Esophagus squamous epithelium (tissue), 5 donors: ENCODE measurements around the gene TCF4. TPM values are rescaled to one million over a fixed set of nuclear protein-coding genes. Genes with fewer than 3 reads are reported as not detected.

Experiments used
- DNase-seq: peaks from one replicate; lab custom pipeline; 2025; lab: John Stamatoyannopoulos, UW
- H3K27ac ChIP-seq, 4 donors: fragments of 200-600 bp; sonication (generic); one replicate each; pipeline ENCODE4 v1.5.1; 2016 to 2019; ENCODE audit warnings: mild to moderate bottlenecking in 1 of 4
- H3K27me3 ChIP-seq, 4 donors: fragments of 200-600 bp; sonication (generic); 1 replicate in 3 of 4; 2 replicates in 1 of 4; pipeline versions ENCODE4 v1.5.1 to v1.6.0; 2017 to 2021; ENCODE audit warnings: antibody characterized with exemption in 1 of 4
- H3K36me3 ChIP-seq, 3 donors: fragments of 200-600 bp; sonication (generic); one replicate each; pipeline ENCODE4 v1.5.1; 2016 to 2019
- H3K4me1 ChIP-seq, 3 donors: fragments of 200-600 bp; sonication (generic); one replicate each; pipeline ENCODE4 v1.5.1; 2017 to 2019
- H3K4me3 ChIP-seq, 4 donors: fragments of 200-600 bp; sonication (generic); 1 replicate in 3 of 4; 2 replicates in 1 of 4; pipeline ENCODE4 v1.5.1; 2016 to 2019; ENCODE audit warnings: mild to moderate bottlenecking in 2 of 4, moderate library complexity in 1 of 4
- H3K9me3 ChIP-seq, 3 donors: fragments of 200-600 bp; sonication (generic); one replicate each; pipeline ENCODE4 v1.5.1; 2016 to 2019
- CTCF ChIP-seq, 6 experiments: fragments of 450-650 bp in 4 of 6; fragments of 200-600 bp in 2 of 6; sonication (generic) in 2 of 6; IDR thresholded peaks; one replicate each; pipeline ENCODE4 v1.5.1; 2016 to 2019; ENCODE audit warnings: antibody characterized with exemption in 6 of 6, mild to moderate bottlenecking in 4 of 6, moderate library complexity in 4 of 6
- POLR2A ChIP-seq, 4 donors: fragments of 450-650 bp; IDR thresholded peaks; one replicate each; pipeline ENCODE4 v1.6.1; 2017; ENCODE audit warnings: antibody characterized with exemption in 4 of 4, mild to moderate bottlenecking in 4 of 4, moderate library complexity in 3 of 4
- whole genome bisulfite sequencing, 2 donors: methylation state at CpG; one replicate each; pipeline ENCODE4 v1.1.5; 2018; 5-methylcytosine and 5-hydroxymethylcytosine counted together
- intact Hi-C: fragments of 100-400 bp; cut with DNase I; formaldehyde crosslinking; loops from one replicate; pipeline ENCODE4 v1.15.0; 2022
- total RNA-seq, 4 donors: library from RNA; depleted of rRNA; stranded (reverse); fragments of >200 nt; gene quantifications; one replicate each; pipeline ENCODE4 v1.1.0, GENCODE V29; 2016
- donor health status: DM: yes; HTN: yes; CAD: no.

The TCF4 gene
- total RNA-seq, 4 donors from 2014 or later: 19.0 to 79.7 (median 26.0) TPM

DNA sequence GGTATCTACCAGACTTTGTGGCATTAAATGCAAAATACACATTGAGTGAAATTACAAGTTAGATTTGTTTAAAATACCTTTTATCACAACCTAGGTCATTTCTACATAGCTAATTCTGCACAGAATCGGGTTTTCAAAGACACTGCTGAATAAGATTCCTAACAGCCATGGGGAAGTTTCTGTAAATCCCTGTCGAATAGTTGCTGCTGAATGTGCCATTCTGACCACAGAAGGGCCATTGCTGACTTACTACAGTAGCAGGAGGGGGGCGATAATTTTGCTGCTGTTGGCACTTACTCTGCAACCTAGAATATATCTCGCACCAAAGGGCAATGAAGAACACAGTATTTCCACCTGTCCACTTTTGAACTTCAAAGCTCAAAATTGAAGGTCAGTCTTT is 232.8 kb downstream of the TCF4 start:
- 68 to 77% methylated on average over 4 of the region's 4 CpGs for WGBS, 2 donors
- Histone ChIP-seq H3K4me3 (no peak overlapping the region), H3K4me1 (no peaks in the 10 kb centered on the region), H3K27me3 (no peaks in the 10 kb centered on the region), H3K36me3 (no peaks in the 10 kb centered on the region), H3K9me3 (no peaks in the 10 kb centered on the region), H3K27ac (no peak overlapping the region)
- DNase-seq: no peak
- intact Hi-C loops: no loop called here
- TF ChIP-seq POLR2A (IDR thresholded peaks at IDR 0.05): no peak
- no peak for TF ChIP-seq CTCF (IDR thresholded peaks at IDR 0.05)

- DNase-seq: no peak
- Histone ChIP-seq H3K4me3 (no peak overlapping the region), H3K4me1 (peaks cover 0 to 3% (median 0%) of the 10 kb centered on the region in 3 donors), H3K9me3 (no peaks in the 10 kb centered on the region), H3K27me3 (no peaks in the 10 kb centered on the region), H3K36me3 (no peaks in the 10 kb centered on the region), H3K27ac (no peak overlapping the region)
- intact Hi-C loops: no loop called here
- WGBS, 2 donors: 70 to 72% methylated on average over 4 of the region's 4 CpGs
- no peak for TF ChIP-seq POLR2A (IDR thresholded peaks at IDR 0.05)
- TF ChIP-seq CTCF (IDR thresholded peaks at IDR 0.05): no peak
Measured at GRCh38 chr18:55354795-55355194, 233.2 kb downstream of the TCF4 start.

- H3K4me3 ChIP-seq: no peak overlapping the region
- no peaks in the 10 kb centered on the region for H3K9me3 ChIP-seq
- intact Hi-C loops: no loop called here
- no peak for TF ChIP-seq CTCF (IDR thresholded peaks at IDR 0.05)
- TF ChIP-seq POLR2A (IDR thresholded peaks at IDR 0.05): no peak
- no peak for DNase-seq
- H3K27ac ChIP-seq: no peak overlapping the region
- no peaks in the 10 kb centered on the region for H3K36me3 ChIP-seq
- H3K4me1 ChIP-seq: peaks cover 0 to 4% (median 0%) of the 10 kb centered on the region in 3 donors
- no peaks in the 10 kb centered on the region for H3K27me3 ChIP-seq
- WGBS, 2 donors: 62 to 63% methylated on average over 3 of the region's 3 CpGs
Measured at GRCh38 chr18:55353806-55354205, 234.2 kb downstream of the TCF4 start.

GRCh38 chr18:55353391-55353790 is 234.6 kb downstream of the TCF4 start:
- no peak for DNase-seq
- Histone ChIP-seq H3K36me3 (no peaks in the 10 kb centered on the region), H3K4me3 (no peak overlapping the region), H3K27ac (no peak overlapping the region), H3K4me1 (peaks cover 0 to 4% (median 0%) of the 10 kb centered on the region in 3 donors), H3K27me3 (no peaks in the 10 kb centered on the region), H3K9me3 (no peaks in the 10 kb centered on the region)
- intact Hi-C loops: no loop called here
- TF ChIP-seq CTCF (IDR thresholded peaks at IDR 0.05) (no peak), POLR2A (IDR thresholded peaks at IDR 0.05) (no peak)
- 80 to 83% methylated on average over 3 of the region's 3 CpGs for WGBS, 2 donors

- H3K27ac ChIP-seq: no peak overlapping the region
- H3K4me1 ChIP-seq: peaks cover 0 to 4% (median 0%) of the 10 kb centered on the region in 3 donors
- H3K27me3 ChIP-seq: no peaks in the 10 kb centered on the region
- intact Hi-C loops: no loop called here
- H3K36me3 ChIP-seq: no peaks in the 10 kb centered on the region
- no peak overlapping the region for H3K4me3 ChIP-seq
- no peaks in the 10 kb centered on the region for H3K9me3 ChIP-seq
- no peak for DNase-seq
- TF ChIP-seq POLR2A (IDR thresholded peaks at IDR 0.05) (no peak), CTCF (IDR thresholded peaks at IDR 0.05) (no peak)
- WGBS, 2 donors: 77 to 86% methylated on average over 3 of the region's 3 CpGs
Measured at GRCh38 chr18:55351980-55352714, 235.8 kb downstream of the TCF4 start.
